H1 (cell line): ENCODE results near the gene GRID1. TPM values are rescaled to one million over a fixed set of nuclear protein-coding genes. Genes with fewer than 3 reads are reported as not detected.

ENCODE experiments used
- CTCF ChIA-PET: fragments of 300-600 bp; sonication (Branson Sonifier 250); formaldehyde crosslinking; loops from one replicate; lab custom pipeline; 2021; ENCODE audit not compliant: partially characterized antibody; lab: Charles Lee
- POLR2A ChIA-PET: fragments of 300-600 bp; sonication (Branson Sonifier 250); formaldehyde crosslinking; loops from one replicate; lab custom pipeline; 2021; ENCODE audit warnings: inconsistent platforms; ENCODE audit not compliant: partially characterized antibody; lab: Charles Lee
- DNase-seq, 2 experiments: peaks; one replicate each; pipeline versions ENCODE4 v3.0.0 to v3.0.0-alpha.2; 2010 to 2022; ENCODE audit warnings: low spot score in 2 of 2, low read depth in 1 of 2, mixed read lengths in 1 of 2
- FAIRE-seq: peaks from 2 replicates; lab custom pipeline; 2011; peaks lifted over from hg19 to GRCh38; lab: Jason Lieb, UNC
- H2AFZ ChIP-seq: 2 replicates; pipeline ENCODE4 v1.8.1; 2012; ENCODE audit warnings: low read length, inconsistent platforms
- H2AK5ac ChIP-seq: 2 replicates; pipeline ENCODE4 v1.6.1; 2013; ENCODE audit warnings: low read depth, low read length
- H2BK120ac ChIP-seq: replicated peaks from 2 replicates; pipeline ENCODE3; 2013; ENCODE audit warnings: low read depth, low read length, inconsistent platforms
- H2BK12ac ChIP-seq: 2 replicates; pipeline ENCODE4 v1.6.1; 2013; ENCODE audit warnings: low read depth, low read length
- H2BK15ac ChIP-seq: 2 replicates; pipeline ENCODE4 v1.6.1; 2013; ENCODE audit warnings: low read length
- H2BK20ac ChIP-seq: 2 replicates; pipeline ENCODE4 v1.6.1; 2013; ENCODE audit warnings: low read length
- H2BK5ac ChIP-seq: 2 replicates; pipeline ENCODE4 v1.6.1; 2013; ENCODE audit warnings: low read depth, low read length
- H3K14ac ChIP-seq: 2 replicates; pipeline ENCODE4 v1.6.1; 2013; ENCODE audit warnings: inconsistent platforms; ENCODE audit not compliant: insufficient read length
- H3K18ac ChIP-seq: 2 replicates; pipeline ENCODE4 v1.6.1; 2013; ENCODE audit warnings: low read length; ENCODE audit errors: extremely low read depth
- H3K23ac ChIP-seq: 2 replicates; pipeline ENCODE4 v1.6.1; 2013; ENCODE audit warnings: inconsistent platforms; ENCODE audit not compliant: insufficient read length
- H3K23me2 ChIP-seq: 2 replicates; pipeline ENCODE4 v1.6.1; 2013; ENCODE audit warnings: low read depth, low read length
- H3K27ac ChIP-seq: 2 replicates; pipeline ENCODE4 v1.6.1; 2011; ENCODE audit warnings: low read depth, low read length, inconsistent platforms
- H3K27me3 ChIP-seq, 4 experiments: replicated peaks in 1 of 4; 1 replicate in 1 of 4; 2 replicates in 3 of 4; pipeline versions ENCODE4 v1.6.1 to v1.8.1; 2011 to 2013; ENCODE audit warnings: low read length in 3 of 4, mild to moderate bottlenecking in 3 of 4, inconsistent platforms in 2 of 4, mixed read lengths in 2 of 4, moderate library complexity in 1 of 4; ENCODE audit not compliant: control insufficient read depth in 3 of 4, insufficient read depth in 3 of 4; ENCODE audit errors: extremely low read depth in 1 of 4
- H3K36me3 ChIP-seq, 4 experiments: 2 replicates each; pipeline versions ENCODE4 v1.6.1 to v1.8.1; 2011 to 2013; ENCODE audit warnings: mild to moderate bottlenecking in 4 of 4, low read length in 3 of 4, moderate library complexity in 2 of 4, control low read depth in 1 of 4, inconsistent platforms in 1 of 4; ENCODE audit not compliant: insufficient read depth in 4 of 4, control insufficient read depth in 2 of 4
- H3K4ac ChIP-seq: replicated peaks from 2 replicates; pipeline ENCODE3; 2013; ENCODE audit warnings: low read length, low read depth, mixed read lengths, inconsistent platforms; ENCODE audit not compliant: insufficient read length
- H3K4me1 ChIP-seq, 4 experiments: replicated peaks in 1 of 4; 1 replicate in 1 of 4; 2 replicates in 3 of 4; pipeline versions ENCODE4 v1.6.1 to v1.8.1; 2011 to 2013; ENCODE audit warnings: low read length in 3 of 4, inconsistent platforms in 2 of 4, mixed read lengths in 1 of 4; ENCODE audit not compliant: insufficient read depth in 4 of 4, control insufficient read depth in 3 of 4
- H3K4me2 ChIP-seq, 2 experiments: 2 replicates each; pipeline versions ENCODE4 v1.6.1 to v1.8.1; 2011 to 2013; ENCODE audit warnings: low read depth in 2 of 2, low read length in 2 of 2, control low read depth in 1 of 2, inconsistent platforms in 1 of 2, mild to moderate bottlenecking in 1 of 2; ENCODE audit not compliant: insufficient read depth in 1 of 2
- H3K4me3 ChIP-seq, 4 experiments: fragments of 200-600, 300-600 bp in 1 of 4; sonication (generic), shearing (Covaris generic), sonication (Bioruptor Twin) in 1 of 4; 2 replicates each; pipeline versions ENCODE4 v1.5.1 to v1.8.1; 2011 to 2016; ENCODE audit warnings: low read length in 4 of 4, low read depth in 3 of 4, control low read depth in 2 of 4, inconsistent platforms in 2 of 4, mild to moderate bottlenecking in 2 of 4, mixed read lengths in 1 of 4, moderate library complexity in 1 of 4; ENCODE audit not compliant: insufficient read depth in 2 of 4; ENCODE audit errors: extremely low read depth in 1 of 4
- H3K56ac ChIP-seq: replicated peaks from 2 replicates; pipeline ENCODE3; 2013; ENCODE audit warnings: low read depth, mild to moderate bottlenecking, mixed read lengths, low read length, inconsistent platforms; ENCODE audit not compliant: insufficient read length
- H3K79me1 ChIP-seq: 2 replicates; pipeline ENCODE4 v1.6.1; 2013; ENCODE audit warnings: low read depth, low read length, control low read depth
- H3K79me2 ChIP-seq, 2 experiments: 2 replicates each; pipeline versions ENCODE4 v1.6.1 to v1.8.1; 2012 to 2013; ENCODE audit warnings: low read length in 2 of 2, mild to moderate bottlenecking in 2 of 2, inconsistent platforms in 1 of 2; ENCODE audit not compliant: insufficient read depth in 2 of 2, control insufficient read depth in 1 of 2
- H3K9ac ChIP-seq, 4 experiments: replicated peaks in 1 of 4; 1 replicate in 1 of 4; 2 replicates in 3 of 4; pipeline versions ENCODE4 v1.6.1 to v1.8.1; 2011 to 2013; ENCODE audit warnings: low read depth in 3 of 4, low read length in 3 of 4, control low read depth in 2 of 4, mild to moderate bottlenecking in 2 of 4, moderate library complexity in 2 of 4, inconsistent platforms in 1 of 4; ENCODE audit errors: extremely low read depth in 1 of 4
- H3K9me3 ChIP-seq, 2 experiments: 2 replicates each; pipeline versions ENCODE4 v1.6.1 to v1.8.1; 2012 to 2013; ENCODE audit warnings: mild to moderate bottlenecking in 2 of 2, moderate library complexity in 2 of 2, control low read depth in 1 of 2, inconsistent platforms in 1 of 2, low read depth in 1 of 2, low read length in 1 of 2, mixed read lengths in 1 of 2; ENCODE audit not compliant: insufficient read depth in 2 of 2
- H4K20me1 ChIP-seq, 2 experiments: replicated peaks in 1 of 2; 2 replicates each; pipeline versions ENCODE3 to v1.8.1; 2011 to 2013; ENCODE audit warnings: inconsistent platforms in 2 of 2, low read length in 2 of 2, mild to moderate bottlenecking in 1 of 2; ENCODE audit not compliant: insufficient read depth in 2 of 2, control insufficient read depth in 1 of 2
- H4K5ac ChIP-seq: 2 replicates; pipeline ENCODE4 v1.6.1; 2013; ENCODE audit warnings: low read length, low read depth, mixed read lengths, inconsistent platforms; ENCODE audit not compliant: insufficient read length
- H4K8ac ChIP-seq: 2 replicates; pipeline ENCODE4 v1.8.0; 2013; ENCODE audit warnings: mild to moderate bottlenecking, moderate library complexity, low read length, inconsistent platforms; ENCODE audit not compliant: insufficient read depth; ENCODE audit errors: extremely low read depth
- H4K91ac ChIP-seq: replicated peaks from 2 replicates; pipeline ENCODE3; 2013; ENCODE audit warnings: low read length, mixed read lengths, inconsistent platforms; ENCODE audit not compliant: insufficient read length
- EZH2 ChIP-seq: fragments of 200-600 bp; sonication (generic); IDR thresholded peaks from 2 replicates; pipeline ENCODE4 v1.7.1; 2012; ENCODE audit warnings: low read depth, mild to moderate bottlenecking, moderate library complexity, low read length, inconsistent platforms; ENCODE audit not compliant: severe bottlenecking
- SIRT6 ChIP-seq: IDR thresholded peaks from one replicate; pipeline ENCODE4 v1.7.1; 2012; ENCODE audit warnings: low read length, inconsistent platforms
- TEAD4 ChIP-seq: IDR thresholded peaks from 2 replicates; pipeline ENCODE4 v1.6.1; 2012; ENCODE audit warnings: low read depth, low read length, inconsistent platforms, mixed read lengths
- WGBS, 2 experiments: shearing (Covaris generic) in 1 of 2; methylation state at CpG; one replicate each; pipeline versions ENCODE4 v1.1.6 to v1.1.7; 2013 to 2015; ENCODE audit warnings: low lambda C conversion rate in 2 of 2, mixed read lengths in 2 of 2, inconsistent platforms in 1 of 2, low coverage in 1 of 2, missing lambda C conversion rate in 1 of 2; ENCODE audit not compliant: insufficient replicate concordance in 2 of 2, insufficient coverage in 1 of 2, insufficient read length in 1 of 2; ENCODE audit errors: extremely low coverage in 1 of 2, missing lambda C conversion rate in 1 of 2; 5-methylcytosine and 5-hydroxymethylcytosine counted together
- polyA plus RNA-seq, 7 experiments: library from polyadenylated mRNA; depleted of rRNA in 3 of 7; stranded (reverse) in 5 of 7; unstranded in 2 of 7; fragments of >200 nt in 5 of 7; fragments of 200-250 nt in 2 of 7; gene quantifications; 1 replicate in 5 of 7; 2 replicates in 1 of 7; 4 replicates in 1 of 7; pipeline versions ENCODE4 v1.2.1 to v1.2.3, GENCODE V29; 2011 to 2013; ENCODE audit warnings: missing spikeins in 2 of 7, mixed read lengths in 2 of 7
- total RNA-seq: library from RNA; stranded (reverse); fragmentation: NEBNext Ultra II Directional; extraction: Animal tissue kit (Norgen Biotek cat#: 25700); gene quantifications from 2 replicates; pipeline ENCODE4 v1.2.1, GENCODE V29; 2021

Gene GRID1
- total and polyA plus RNA-seq, 2 of the 8 experiments (the other 6 are each of a cell fraction or from before 2014, with no cell fraction given), result 0.22 to 0.30 TPM

- Histone ChIP-seq H3K18ac (no peak overlapping the region), H2AK5ac (no peak overlapping the region), H3K4ac (no peak overlapping the region), H2AFZ (no peak overlapping the region), H3K23ac (no peak overlapping the region), H2BK120ac (no peak overlapping the region), H3K4me1 (peaks cover 0 to 6% (median 2%) of the 10 kb centered on the region in 4 experiments; a peak in 3 of 7 replicates), H4K5ac (no peak overlapping the region), H2BK5ac (no peak overlapping the region), H3K23me2 (peaks cover 9% of the 10 kb centered on the region; the same call in 1 of the 2 replicates), H3K4me2 (no peak overlapping the region), H3K9me3 (no peaks in the 10 kb centered on the region), H3K36me3 (no peaks in the 10 kb centered on the region), H4K20me1 (no peaks in the 10 kb centered on the region), H3K4me3 (no peak overlapping the region), H2BK15ac (no peak overlapping the region), H3K9ac (no peak overlapping the region), H4K91ac (no peak overlapping the region), H2BK12ac (no peak overlapping the region), H4K8ac (no peak overlapping the region), H2BK20ac (no peak overlapping the region), H3K56ac (no peak overlapping the region), H3K79me2 (no peaks in the 10 kb centered on the region), H3K14ac (no peak overlapping the region), H3K27me3 (0 out of 7 replicates have a peak, but pooled peaks cover 0 to 3% (median 0%) of the 10 kb centered on the region in 4 experiments), H3K27ac (no peak overlapping the region), H3K79me1 (no peaks in the 10 kb centered on the region)
- POLR2A ChIA-PET, result no interaction called here
- no peak for DNase-seq
- WGBS, 2 experiments, result 91% methylated on average over 3 of the region's 3 CpGs; no CpG with 5 or more reads in 1 of the 2 experiments
- FAIRE-seq, result no peak
- CTCF ChIA-PET, result interaction anchor here (1.0 to 5.2 kb wide), 4 partner anchors 17 to 50 kb away, joined by 3 to 15 read pairs (median 9); no protein-coding TSS in a partner anchor
- TF ChIP-seq EZH2, result no peak
- TF ChIP-seq TEAD4, result no peak
- no peak for TF ChIP-seq SIRT6
These were observed 55.4 kb downstream of the GRID1 start for GRCh38 chr10:86311190-86311589.
